Activated CD8-positive, alpha-beta memory T cell treated with anti-CD3 and anti-CD28 coated beads, Interleukin-2, amount 50 U/mL, for 1 hour (primary cell): Measurements from ENCODE around the gene GULP1.
"Not testable (repeated sequence)": the region's sequence is repeated elsewhere in the genome, so short reads cannot be mapped to it uniquely, and the experiment has no call there.

Experiments
- DNase-seq: peaks from one replicate; pipeline ENCODE4 v3.0.0-alpha.2; 2020; ENCODE audit errors: extremely low read depth

GULP1 gene

DNA sequence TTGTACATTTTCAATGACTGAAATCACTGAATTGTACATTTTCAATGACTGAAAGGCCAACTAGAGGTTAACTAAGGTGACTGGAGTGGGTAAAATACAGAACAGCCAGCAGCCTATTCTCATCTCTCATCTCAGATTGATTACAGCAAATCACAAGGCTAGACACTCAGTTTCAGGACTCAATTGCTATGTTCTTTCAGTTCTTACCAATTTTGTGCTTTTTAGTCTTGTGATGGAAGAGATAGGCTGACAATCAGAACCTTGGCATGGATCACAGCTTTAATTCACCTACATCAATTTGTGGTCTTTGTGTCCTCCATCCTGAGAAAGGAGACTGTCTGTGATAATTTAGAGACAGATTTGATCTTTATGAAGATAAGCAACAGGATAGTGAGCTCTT is 124.7 kb downstream of the GULP1 start:
- no peak for DNase-seq

- no peak for DNase-seq
These were observed 131.1 kb downstream of the GULP1 start for GRCh38 chr2:188422726-188423125.

DNA sequence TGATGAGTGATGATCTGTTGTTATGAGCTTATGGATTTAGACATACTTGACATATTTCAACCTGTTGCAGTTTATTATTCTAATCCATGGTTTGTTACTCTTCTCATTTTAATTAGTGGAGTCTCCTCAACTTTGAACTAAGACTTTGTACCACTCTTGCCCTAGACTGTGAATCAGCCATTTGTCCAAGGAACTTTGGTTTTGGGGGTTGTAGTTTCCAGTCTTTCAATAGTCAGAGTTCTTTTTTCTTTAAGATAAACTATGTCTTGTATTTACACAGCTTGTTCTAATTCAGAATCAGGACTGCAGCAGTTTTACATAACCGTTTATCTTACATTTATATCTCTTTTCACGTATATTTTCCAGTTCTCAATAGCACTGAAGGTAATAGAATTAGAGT is 133.6 kb downstream of the GULP1 start:
- DNase-seq: no peak

- no peak for DNase-seq
These were observed 134.4 kb downstream of the GULP1 start for GRCh38 chr2:188426121-188426520.

GRCh38 chr2:188430705-188431104 is 139.0 kb downstream of the GULP1 start:
- DNase-seq: no peak

GRCh38 chr2:188434018-188434417 is 142.3 kb downstream of the GULP1 start:
- DNase-seq: no peak

DNA sequence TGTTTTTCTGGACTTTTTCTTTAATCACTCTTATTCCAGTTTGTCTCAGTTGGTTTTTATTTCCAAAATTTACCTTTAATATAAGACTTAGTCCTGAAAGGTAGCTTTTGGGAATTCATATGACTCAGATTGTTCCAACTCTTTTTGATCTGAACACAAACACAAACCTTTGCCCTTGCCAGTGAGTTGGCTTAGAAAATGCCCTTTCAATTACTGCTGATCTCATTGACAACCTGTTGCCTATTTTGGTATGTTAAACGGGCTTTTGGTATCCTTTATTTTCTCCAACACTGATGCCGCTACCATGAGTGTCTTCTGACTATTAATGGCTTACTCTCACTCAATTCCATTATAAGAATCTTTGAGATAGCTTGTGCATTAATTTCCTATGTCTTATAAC is 143.4 kb downstream of the GULP1 start:
- DNase-seq: no peak

GRCh38 chr2:188437537-188437936 is 145.9 kb downstream of the GULP1 start:
- no peak for DNase-seq

GRCh38 chr2:188439986-188440385 is 148.3 kb downstream of the GULP1 start:
- DNase-seq: no peak

DNA sequence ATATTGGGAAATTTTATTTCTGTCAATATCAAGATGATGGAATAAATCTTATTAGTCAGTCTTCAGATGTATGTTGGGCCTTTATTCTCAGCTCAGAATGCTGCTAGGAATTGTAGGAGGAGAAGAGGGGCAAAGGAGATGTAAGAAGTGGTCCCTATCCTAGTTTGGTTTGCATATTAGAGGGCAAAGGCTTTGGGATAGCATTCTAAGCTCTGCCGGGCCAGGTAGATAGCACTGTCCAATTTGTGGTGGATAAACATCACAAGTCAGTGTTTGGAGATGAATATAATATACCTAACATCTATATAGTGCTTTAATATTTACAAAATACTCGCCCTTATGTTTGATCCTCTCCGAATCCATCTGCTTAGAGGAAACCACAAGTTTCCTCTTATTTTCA is 149.2 kb downstream of the GULP1 start:
- DNase-seq: no peak

- no peak for DNase-seq
These were observed 149.7 kb downstream of the GULP1 start for GRCh38 chr2:188441288-188441947.

DNA sequence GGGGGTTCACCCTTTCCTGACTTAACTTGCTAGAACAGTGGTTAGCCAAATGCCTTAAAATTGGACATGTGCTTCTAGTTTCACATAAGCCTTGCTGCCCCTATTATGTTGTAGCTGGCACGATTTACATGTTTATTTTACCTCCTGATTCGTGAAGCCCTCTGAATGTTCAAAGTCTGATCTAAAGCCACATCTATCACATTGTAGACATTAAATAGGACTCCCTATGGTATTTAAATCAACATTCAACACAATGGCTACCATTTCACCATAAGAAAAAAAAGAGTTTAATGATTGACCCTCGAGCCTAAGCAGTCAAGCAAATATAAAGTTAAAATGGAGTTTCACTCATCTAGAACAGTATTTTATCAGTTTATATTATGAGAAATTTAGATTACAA is 151.5 kb downstream of the GULP1 start:
- DNase-seq: no peak

- DNase-seq: no peak
These were observed 152.6 kb downstream of the GULP1 start for GRCh38 chr2:188444106-188444835.

DNA sequence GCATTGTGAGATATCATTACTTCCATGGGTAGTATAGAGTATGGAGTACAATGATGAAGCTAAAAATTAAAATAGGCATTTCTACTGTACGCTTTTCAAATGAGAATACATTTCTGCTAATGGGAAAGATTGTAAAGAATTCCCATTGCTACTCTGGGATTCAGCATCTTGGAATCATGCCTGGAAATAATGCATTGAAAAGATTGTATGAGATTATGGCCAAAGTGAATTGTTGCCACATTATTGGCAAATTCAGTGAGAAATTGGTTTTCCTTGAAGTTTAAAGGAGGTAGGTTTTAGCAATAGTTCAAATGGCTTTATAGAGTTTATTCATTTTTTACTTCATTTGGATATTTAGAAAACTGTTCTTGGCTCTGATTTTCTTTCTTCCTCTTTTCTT is 157.9 kb downstream of the GULP1 start:
- no peak for DNase-seq

- no peak for DNase-seq
These were observed 158.3 kb downstream of the GULP1 start for GRCh38 chr2:188449971-188450370.

DNA sequence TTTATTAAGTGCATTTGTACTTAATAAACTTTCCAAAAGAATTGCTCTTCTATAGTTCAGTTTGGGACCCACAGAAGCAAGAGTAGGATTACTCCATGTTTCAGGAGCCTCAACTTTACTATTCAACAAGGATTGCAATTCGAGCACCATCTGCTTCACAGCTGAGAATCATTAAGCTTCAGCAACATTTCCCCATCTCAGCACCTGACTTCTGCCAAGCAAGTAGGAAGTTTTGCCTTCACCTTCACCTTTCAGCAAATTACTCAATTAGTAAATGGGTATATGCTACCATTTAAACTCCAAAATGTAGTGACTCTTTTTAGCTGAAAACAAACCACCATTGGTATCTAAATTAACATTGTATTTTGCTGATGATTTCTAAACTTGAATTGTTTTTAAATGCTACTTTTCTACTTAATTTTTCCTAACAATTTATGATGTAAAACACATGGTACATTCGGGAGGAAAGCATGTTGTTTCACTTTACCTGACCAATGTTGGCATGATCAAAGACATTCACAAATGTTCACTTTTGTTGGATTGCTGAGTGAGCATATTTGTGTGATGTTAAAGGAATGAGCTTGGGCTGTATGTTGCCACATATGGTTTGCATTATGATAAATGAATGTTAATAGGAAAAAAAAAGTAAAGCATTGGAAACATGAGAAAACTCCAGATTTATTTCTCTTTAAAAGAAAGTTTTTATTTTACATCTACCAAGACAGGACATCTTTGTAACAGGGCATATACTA is 159.2 kb downstream of the GULP1 start:
- DNase-seq: no peak

DNA sequence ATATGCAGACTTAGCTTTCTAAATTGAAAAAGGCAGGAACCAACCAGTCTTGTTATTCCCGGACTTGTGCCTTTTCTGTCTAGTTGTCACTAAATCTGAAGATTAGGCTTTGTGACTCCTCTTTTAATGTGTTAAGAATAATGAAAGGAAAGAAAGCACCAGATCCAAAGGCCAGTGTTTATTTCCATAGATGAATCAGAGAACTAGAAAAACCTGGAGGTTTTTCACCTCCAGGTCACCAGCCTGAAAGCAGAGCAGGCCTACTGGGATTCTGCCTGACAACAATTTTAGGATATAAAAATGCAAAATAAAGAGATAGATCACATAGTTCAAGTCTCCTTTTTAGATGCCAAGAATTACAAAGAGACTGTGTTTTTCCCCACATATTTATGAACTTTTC is 160.4 kb downstream of the GULP1 start:
- DNase-seq: no peak

DNA sequence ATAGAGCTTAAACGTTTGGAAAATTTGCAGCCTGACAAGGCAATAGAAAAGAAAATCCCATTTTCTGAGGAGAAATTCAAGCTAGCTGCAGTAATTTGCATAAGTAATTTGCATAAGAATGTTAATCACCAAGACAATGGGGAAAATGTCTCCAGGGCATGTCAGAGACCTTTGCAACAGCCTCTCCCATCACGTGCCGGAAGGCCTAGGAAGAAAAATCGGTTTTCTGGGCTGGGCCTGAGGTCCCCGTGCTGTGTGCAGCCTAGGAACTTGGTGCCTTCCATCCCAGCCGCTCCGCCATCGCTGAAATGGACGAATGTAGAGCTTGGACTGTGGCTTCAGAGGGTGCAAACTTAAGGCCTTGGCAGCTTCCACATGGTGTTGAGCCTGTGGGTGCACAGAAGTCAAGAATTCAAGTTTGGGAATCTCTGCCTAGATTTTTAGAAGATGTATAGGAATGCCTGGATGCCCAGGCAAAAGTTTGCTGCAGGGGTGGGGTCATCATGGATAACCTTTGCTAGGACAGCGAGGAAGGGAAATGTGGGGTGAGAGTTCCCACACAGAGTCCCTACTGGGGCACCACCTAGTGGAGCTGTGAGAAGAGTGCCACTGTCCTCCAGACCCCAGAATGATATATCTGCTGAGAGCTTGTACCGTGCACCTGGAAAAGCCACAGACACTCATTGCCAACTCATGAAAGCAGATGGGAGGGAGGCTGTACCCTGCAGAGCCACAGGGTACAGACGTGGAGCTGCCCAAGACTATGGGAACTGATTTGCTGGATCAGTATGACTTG is 164.6 kb downstream of the GULP1 start:
- DNase-seq: no peak

GRCh38 chr2:188459061-188459460 is 167.4 kb downstream of the GULP1 start:
- DNase-seq: no peak

DNA sequence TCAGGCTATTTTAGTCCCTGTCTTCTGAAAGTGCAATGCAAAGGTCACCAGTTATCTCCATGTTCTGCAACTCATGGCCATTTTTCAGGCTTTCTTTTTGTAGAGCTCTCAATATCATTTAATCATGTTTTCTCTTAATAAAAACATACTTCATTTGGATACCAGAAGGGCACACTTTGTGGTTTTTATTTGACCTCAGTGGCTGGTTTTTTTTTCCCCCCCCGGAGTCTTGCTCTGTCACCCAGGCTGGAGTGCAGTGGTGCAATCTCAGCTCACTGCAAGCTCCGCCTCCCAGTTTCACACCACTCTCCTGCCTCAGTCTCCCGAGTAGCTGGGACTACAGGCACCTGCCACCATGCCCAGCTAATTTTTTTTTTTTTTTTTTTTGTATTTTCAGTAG is 174.4 kb downstream of the GULP1 start:
- DNase-seq: not testable (repeated sequence)

- no peak for DNase-seq
These were observed 175.1 kb downstream of the GULP1 start for GRCh38 chr2:188466761-188467160.

- DNase-seq: no peak
These were observed 179.5 kb downstream of the GULP1 start for GRCh38 chr2:188471166-188471565.
